Astrocyte (in vitro differentiated cells and primary cell): ENCODE results near the gene IGF2BP2.
"Not testable (repeated sequence)": the region's sequence is repeated elsewhere in the genome, so short reads cannot be mapped to it uniquely, and the experiment has no call there.

Experiments
- EZH2 ChIP-seq: IDR thresholded peaks from 2 replicates; pipeline ENCODE4 v1.6.1; 2012; ENCODE audit warnings: mild to moderate bottlenecking, low read length, inconsistent platforms; ENCODE audit not compliant: insufficient read depth
- TF ChIP-seq, protein P1 (sequence below): IDR thresholded peaks from 2 replicates; pipeline ENCODE4 v1.5.1; 2011; ENCODE audit warnings: low read depth, mild to moderate bottlenecking, inconsistent platforms, low read length, moderate library complexity; ENCODE audit not compliant: insufficient read depth

DNA sequence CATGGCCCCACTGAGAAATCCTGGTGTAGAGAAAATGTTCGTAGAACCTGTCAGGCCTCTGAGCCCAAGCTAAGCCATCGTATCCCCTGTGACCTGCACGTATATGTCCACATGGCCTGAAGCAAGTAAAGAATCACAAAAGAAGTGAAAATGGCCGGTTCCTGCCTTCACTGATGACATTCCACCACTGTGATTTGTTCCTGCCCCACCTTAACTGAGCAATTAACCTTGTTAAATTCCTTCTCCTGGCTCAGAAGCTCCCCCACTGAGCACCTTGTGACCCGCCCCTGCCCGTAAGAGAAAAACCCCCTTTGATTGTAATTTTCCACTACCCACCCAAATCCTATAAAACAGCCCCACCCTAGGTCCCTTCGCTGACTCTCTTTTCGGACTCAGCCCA, 38.6 kb downstream of the IGF2BP2 start:
- TF ChIP-seq, protein P1, sequence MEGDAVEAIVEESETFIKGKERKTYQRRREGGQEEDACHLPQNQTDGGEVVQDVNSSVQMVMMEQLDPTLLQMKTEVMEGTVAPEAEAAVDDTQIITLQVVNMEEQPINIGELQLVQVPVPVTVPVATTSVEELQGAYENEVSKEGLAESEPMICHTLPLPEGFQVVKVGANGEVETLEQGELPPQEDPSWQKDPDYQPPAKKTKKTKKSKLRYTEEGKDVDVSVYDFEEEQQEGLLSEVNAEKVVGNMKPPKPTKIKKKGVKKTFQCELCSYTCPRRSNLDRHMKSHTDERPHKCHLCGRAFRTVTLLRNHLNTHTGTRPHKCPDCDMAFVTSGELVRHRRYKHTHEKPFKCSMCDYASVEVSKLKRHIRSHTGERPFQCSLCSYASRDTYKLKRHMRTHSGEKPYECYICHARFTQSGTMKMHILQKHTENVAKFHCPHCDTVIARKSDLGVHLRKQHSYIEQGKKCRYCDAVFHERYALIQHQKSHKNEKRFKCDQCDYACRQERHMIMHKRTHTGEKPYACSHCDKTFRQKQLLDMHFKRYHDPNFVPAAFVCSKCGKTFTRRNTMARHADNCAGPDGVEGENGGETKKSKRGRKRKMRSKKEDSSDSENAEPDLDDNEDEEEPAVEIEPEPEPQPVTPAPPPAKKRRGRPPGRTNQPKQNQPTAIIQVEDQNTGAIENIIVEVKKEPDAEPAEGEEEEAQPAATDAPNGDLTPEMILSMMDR: not testable (repeated sequence)
- TF ChIP-seq EZH2: not testable (repeated sequence)
